ENCODE measurements around the gene PHYKPL. TPM values are rescaled to one million over a fixed set of nuclear protein-coding genes. Genes with fewer than 3 reads are reported as not detected.

PHYKPL gene
- total and polyA plus RNA-seq, 2 of the 8 experiments (the other 6 are each of a cell fraction or from before 2014, with no cell fraction given) = 25.1 to 32.1 TPM

DNA sequence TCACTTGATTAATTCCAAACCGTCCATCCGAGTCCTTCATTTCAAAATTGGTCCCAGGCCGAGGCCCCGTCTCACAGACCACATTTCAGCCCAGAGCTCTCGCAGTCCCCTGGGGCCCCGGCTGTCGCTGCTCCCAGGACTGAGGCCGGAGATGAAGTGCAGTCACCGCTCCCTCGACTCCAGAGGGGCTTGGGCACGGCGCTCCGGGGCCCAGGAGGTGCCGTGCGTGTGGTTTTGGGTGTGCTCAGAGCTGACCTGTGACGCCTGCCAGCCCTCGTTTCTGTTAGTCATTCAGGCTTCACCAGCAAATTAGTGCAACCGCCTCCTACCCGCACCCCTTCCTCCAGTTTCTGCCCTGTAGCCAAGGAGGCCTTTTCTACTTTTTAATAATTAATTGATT, 48.7 kb upstream of the PHYKPL start:
- DNase-seq (ENCODE audit: low read depth in 1 of 2, low spot score in 2 of 2) (no peak), FAIRE-seq (no peak)
- H3K9me3 ChIP-seq (ENCODE audit: insufficient read depth in 2 of 2, low read depth in 1 of 2, low read length in 1 of 2) = peaks cover 0 to 4% of the 10 kb centered on the region in 2 experiments; a peak in 1 of 4 replicates
- H3K18ac ChIP-seq (ENCODE audit: extremely low read depth, low read length) = no peak overlapping the region
- no peak overlapping the region for H3K23ac ChIP-seq (ENCODE audit: insufficient read length)
- H3K9ac ChIP-seq (replicated peaks in 1 of 4; ENCODE audit: extremely low read depth in 1 of 4, low read depth in 3 of 4, low read length in 3 of 4) = no peak overlapping the region
- H3K14ac ChIP-seq (ENCODE audit: insufficient read length) = no peak overlapping the region
- no peak overlapping the region for H3K4ac ChIP-seq (replicated peaks; ENCODE audit: insufficient read length, low read depth, low read length)
- 95% methylated on average over 19 of the region's 19 CpGs; no CpG with 5 or more reads in 1 of the 2 experiments for WGBS, 2 experiments (ENCODE audit: extremely low coverage in 1 of 2, insufficient coverage in 1 of 2, insufficient read length in 1 of 2, insufficient replicate concordance in 2 of 2, low coverage in 1 of 2, low lambda C conversion rate in 2 of 2, missing lambda C conversion rate in 1 of 2)
- H2BK12ac ChIP-seq (ENCODE audit: low read depth, low read length) = no peak overlapping the region
- no peaks in the 10 kb centered on the region for H3K79me1 ChIP-seq (ENCODE audit: low read depth, low read length)
- H2BK5ac ChIP-seq (ENCODE audit: low read depth, low read length) = no peak overlapping the region
- H3K4me1 ChIP-seq (replicated peaks in 1 of 4; ENCODE audit: control insufficient read depth in 3 of 4, insufficient read depth in 4 of 4, low read length in 3 of 4) = peaks cover 0 to 4% (median 2%) of the 10 kb centered on the region in 4 experiments; a peak in 2 of 7 replicates
- H3K27me3 ChIP-seq (replicated peaks in 1 of 4; ENCODE audit: control insufficient read depth in 3 of 4, extremely low read depth in 1 of 4, insufficient read depth in 3 of 4, low read length in 3 of 4) = peaks cover 0 to 10% (median 2%) of the 10 kb centered on the region in 4 experiments; a peak in 4 of 7 replicates
- H2BK120ac ChIP-seq (replicated peaks; ENCODE audit: low read depth, low read length) = no peak overlapping the region
- H3K23me2 ChIP-seq (ENCODE audit: low read depth, low read length) = no peaks in the 10 kb centered on the region
- no peak overlapping the region for H4K91ac ChIP-seq (replicated peaks; ENCODE audit: insufficient read length, low read length)
- H3K36me3 ChIP-seq (ENCODE audit: control insufficient read depth in 2 of 4, insufficient read depth in 4 of 4, low read length in 3 of 4) = no peaks in the 10 kb centered on the region
- no peak overlapping the region for H3K4me3 ChIP-seq (ENCODE audit: extremely low read depth in 1 of 4, insufficient read depth in 2 of 4, low read depth in 3 of 4, low read length in 4 of 4)
- no peak overlapping the region for H2AFZ ChIP-seq (ENCODE audit: low read length)
- no peak overlapping the region for H4K5ac ChIP-seq (ENCODE audit: insufficient read length, low read depth, low read length)
- H3K27ac ChIP-seq (ENCODE audit: low read depth, low read length) = no peak overlapping the region
- no peak overlapping the region for H2BK15ac ChIP-seq (ENCODE audit: low read length)
- no peak overlapping the region for H3K4me2 ChIP-seq (ENCODE audit: insufficient read depth in 1 of 2, low read depth in 2 of 2, low read length in 2 of 2)
- no peak overlapping the region for H3K56ac ChIP-seq (replicated peaks; ENCODE audit: insufficient read length, low read depth, low read length)
- H2AK5ac ChIP-seq (ENCODE audit: low read depth, low read length) = no peak overlapping the region
- no peak overlapping the region for H2BK20ac ChIP-seq (ENCODE audit: low read length)
- no peak overlapping the region for H4K8ac ChIP-seq (ENCODE audit: extremely low read depth, insufficient read depth, low read length)
- no peaks in the 10 kb centered on the region for H4K20me1 ChIP-seq (replicated peaks in 1 of 2; ENCODE audit: control insufficient read depth in 1 of 2, insufficient read depth in 2 of 2, low read length in 2 of 2)
- H3K79me2 ChIP-seq (ENCODE audit: control insufficient read depth in 1 of 2, insufficient read depth in 2 of 2, low read length in 2 of 2) = no peaks in the 10 kb centered on the region
- TF ChIP-seq SUZ12 (IDR thresholded peaks at IDR 0.05; ENCODE audit: low read length) = no peak
- TF ChIP-seq SAP30 (IDR thresholded peaks at IDR 0.05; ENCODE audit: insufficient read depth, insufficient replicate concordance, low read length) = no peak
- no peak for TF ChIP-seq SP4 (IDR thresholded peaks at IDR 0.05; ENCODE audit: low read length)
- no peak for TF ChIP-seq POLR2A (IDR thresholded peaks at IDR 0.05; ENCODE audit: control extremely low read depth in 1 of 2, low read depth in 2 of 2, low read length in 2 of 2)
- TF ChIP-seq POLR2AphosphoS5 (IDR thresholded peaks at IDR 0.05; ENCODE audit: low read depth, low read length) = no peak
- TF ChIP-seq GABPA (IDR thresholded peaks at IDR 0.05; ENCODE audit: borderline replicate concordance, insufficient read depth, low read length) = no peak
- TF ChIP-seq ZNF274 (IDR thresholded peaks at IDR 0.05; ENCODE audit: borderline replicate concordance, extremely low read depth, low read length) = no peak
- TF ChIP-seq, protein P1, sequence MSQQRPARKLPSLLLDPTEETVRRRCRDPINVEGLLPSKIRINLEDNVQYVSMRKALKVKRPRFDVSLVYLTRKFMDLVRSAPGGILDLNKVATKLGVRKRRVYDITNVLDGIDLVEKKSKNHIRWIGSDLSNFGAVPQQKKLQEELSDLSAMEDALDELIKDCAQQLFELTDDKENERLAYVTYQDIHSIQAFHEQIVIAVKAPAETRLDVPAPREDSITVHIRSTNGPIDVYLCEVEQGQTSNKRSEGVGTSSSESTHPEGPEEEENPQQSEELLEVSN (IDR thresholded peaks at IDR 0.05) = no peak
- TF ChIP-seq EGR1 (IDR thresholded peaks at IDR 0.05; ENCODE audit: borderline replicate concordance, low read depth, low read length) = no peak
- TF ChIP-seq SP2 (IDR thresholded peaks at IDR 0.05; ENCODE audit: low read length) = no peak
- POLR2A ChIA-PET (ENCODE audit: partially characterized antibody) = no interaction called here
- CTCF ChIA-PET (ENCODE audit: partially characterized antibody) = interaction anchor here (0.6 to 10.0 kb wide), 24 partner anchors 9 to 1391 kb away, joined by 3 to 131 read pairs (median 6); partner anchors contain the start of gene COL23A1
